GM18519 (cell line): ENCODE data around the gene PRSS8.
"Not testable (repeated sequence)": the region's sequence is repeated elsewhere in the genome, so short reads cannot be mapped to it uniquely, and the experiment has no call there.

ENCODE experiments used
- ATAC-seq: cut with Tn5 transposase; IDR thresholded peaks from one replicate; pipeline ENCODE4 v1.9.1; 2021; ENCODE audit warnings: mild to moderate bottlenecking, moderate library complexity; ENCODE audit not compliant: unreplicated experiment, low FRiP score

PRSS8 gene

GRCh38 chr16:31108035-31108793, 27.3 kb downstream of the PRSS8 start, which contains the start of gene BCKDK:
TSS of gene BCKDK (plus strand) at chr16:31108386. CDS start at chr16:31109224, 838 bp downstream.
- ATAC-seq = no peak

GRCh38 chr16:31107465-31107867, 28.1 kb downstream of the PRSS8 start:
- ATAC-seq = no peak

- no peak for ATAC-seq
Observed at GRCh38 chr16:31106509-31107464, 28.7 kb downstream of the PRSS8 start.

- no peak for ATAC-seq
Observed at GRCh38 chr16:31105677-31106213, 29.8 kb downstream of the PRSS8 start.

- not testable (repeated sequence) for ATAC-seq
Observed at GRCh38 chr16:31100876-31101641, 34.5 kb downstream of the PRSS8 start.

GRCh38 chr16:31099860-31100638, 35.5 kb downstream of the PRSS8 start:
- no peak for ATAC-seq

- ATAC-seq = peak; percentile 63
Observed at GRCh38 chr16:31094424-31095120, 41.0 kb downstream of the PRSS8 start, which contains the start of gene VKORC1. TSS of gene VKORC1 (minus strand) at chr16:31094797. CDS start at chr16:31094729, 68 bp downstream.

GRCh38 chr16:31094088-31094423, 41.5 kb downstream of the PRSS8 start:
- ATAC-seq = no peak

GRCh38 chr16:31093132-31093703, 42.3 kb downstream of the PRSS8 start:
- ATAC-seq = no peak

GRCh38 chr16:31092330-31092729, 43.2 kb downstream of the PRSS8 start:
- no peak for ATAC-seq

GRCh38 chr16:31090540-31090939, 45.0 kb downstream of the PRSS8 start:
- no peak for ATAC-seq

GRCh38 chr16:31089199-31089598, 46.3 kb downstream of the PRSS8 start:
- no peak for ATAC-seq

- ATAC-seq = no peak
Observed at GRCh38 chr16:31088459-31089183, 46.9 kb downstream of the PRSS8 start, which contains the start of gene PRSS53. TSS of gene PRSS53 (minus strand) at chr16:31088943. CDS start at chr16:31088809, 134 bp downstream.

GRCh38 chr16:31087971-31088370, 47.6 kb downstream of the PRSS8 start:
- ATAC-seq = no peak

- no peak for ATAC-seq
Observed at GRCh38 chr16:31087481-31087880, 48.0 kb downstream of the PRSS8 start.

GRCh38 chr16:31086629-31086906, 49.0 kb downstream of the PRSS8 start:
- ATAC-seq = no peak

- no peak for ATAC-seq
Observed at GRCh38 chr16:31085873-31086628, 49.5 kb downstream of the PRSS8 start.
